DMS79 (cell line): ENCODE data around the gene EP400.
"Not testable (repeated sequence)": the region's sequence is repeated elsewhere in the genome, so short reads cannot be mapped to it uniquely, and the experiment has no call there.

Experiments used
- DNase-seq: peaks from one replicate; lab custom pipeline; 2025; lab: John Stamatoyannopoulos, UW

The EP400 gene

DNA sequence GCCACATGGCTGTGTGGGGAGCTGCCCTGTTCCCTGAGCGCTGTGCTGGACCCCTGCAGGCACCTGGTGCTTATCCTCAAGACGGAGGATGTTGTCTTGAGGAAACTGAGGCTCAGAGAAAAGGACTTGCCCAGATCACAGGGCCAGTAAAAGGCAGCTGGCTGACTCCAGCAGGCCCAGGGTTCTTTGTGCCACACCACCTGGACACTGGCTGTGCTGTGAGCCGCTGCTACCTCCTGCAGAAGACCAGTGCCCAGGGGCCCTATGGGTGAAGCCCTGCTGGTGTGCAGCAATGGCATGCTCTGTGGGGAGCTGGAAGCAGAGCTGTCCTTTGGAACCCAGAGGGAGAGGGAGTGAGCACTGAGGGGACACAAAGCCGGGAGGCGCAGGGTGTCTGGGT is 118.5 kb downstream of the EP400 start:
- no peak for DNase-seq

DNA sequence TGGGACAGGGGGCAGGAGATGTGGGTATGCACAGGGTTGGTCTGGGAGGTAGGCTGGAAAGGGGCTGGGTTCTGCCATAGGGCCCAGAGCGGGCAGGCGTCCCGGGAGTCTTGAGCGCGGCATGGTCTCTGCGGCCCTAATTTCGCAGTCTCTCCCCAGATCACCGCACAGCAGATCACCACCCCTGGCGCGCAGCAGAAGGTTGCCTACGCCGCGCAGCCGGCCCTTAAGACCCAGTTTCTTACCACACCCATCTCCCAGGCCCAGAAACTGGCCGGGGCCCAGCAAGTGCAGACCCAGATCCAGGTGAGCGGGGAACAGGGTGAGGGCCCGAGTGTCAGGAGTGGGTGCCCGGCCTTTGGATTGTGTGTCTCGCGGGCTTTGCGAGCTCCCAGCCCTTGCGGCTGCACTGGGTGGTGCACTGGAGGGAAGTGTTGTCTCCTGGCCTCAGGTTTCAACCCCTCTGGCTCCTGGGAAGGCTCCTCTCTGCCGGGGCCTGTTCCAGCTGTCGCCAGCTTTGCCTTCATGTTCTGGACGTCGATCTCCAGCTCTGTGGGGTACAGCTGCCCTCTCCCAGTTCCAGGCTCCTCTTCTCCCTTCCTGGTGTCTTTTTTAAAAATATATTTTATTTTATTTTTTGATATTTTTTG is 119.7 kb downstream of the EP400 start:
- DNase-seq = no peak

GRCh38 chr12:132070298-132070697 is 120.6 kb downstream of the EP400 start:
- no peak for DNase-seq

- no peak for DNase-seq
These were observed 121.5 kb downstream of the EP400 start for GRCh38 chr12:132071040-132071810.

GRCh38 chr12:132071830-132072384 is 122.2 kb downstream of the EP400 start:
- no peak for DNase-seq

- DNase-seq = no peak
These were observed 124.5 kb downstream of the EP400 start for GRCh38 chr12:132074216-132074615.

DNA sequence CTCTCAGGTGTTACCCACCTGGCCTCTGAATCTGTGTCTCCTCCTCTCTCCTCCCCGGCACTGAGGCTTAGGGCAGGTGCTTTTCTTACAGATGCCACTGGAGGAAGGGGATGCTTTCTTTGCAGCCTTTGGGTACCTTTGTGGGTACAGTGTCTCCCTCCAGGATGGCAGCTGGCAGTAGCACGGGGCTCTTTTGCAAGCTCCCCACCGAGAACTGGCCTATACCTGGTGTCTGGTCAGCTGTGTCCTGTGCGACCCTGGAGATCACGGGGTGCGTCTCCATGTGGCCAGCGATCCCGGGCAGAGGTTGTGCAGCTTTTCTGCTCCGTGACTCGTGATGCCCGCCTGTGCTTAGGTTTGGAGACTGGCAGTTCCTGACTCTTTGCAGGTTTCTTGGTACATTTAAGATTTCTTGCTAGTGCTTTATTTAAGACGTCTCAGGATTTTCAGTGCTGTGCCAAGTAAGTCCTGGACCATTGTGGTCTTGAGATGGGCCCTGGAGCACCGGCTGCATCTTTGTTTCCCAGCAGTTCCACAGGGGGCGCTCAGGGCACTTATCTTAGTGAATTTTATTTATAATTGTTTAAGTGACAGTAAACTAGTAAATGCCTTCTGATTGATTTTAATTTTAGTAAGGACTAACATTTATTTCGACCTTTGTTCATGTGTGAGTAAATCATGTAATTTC is 125.4 kb downstream of the EP400 start:
- DNase-seq = no peak

- DNase-seq = no peak
These were observed 126.2 kb downstream of the EP400 start for GRCh38 chr12:132075714-132076553.

GRCh38 chr12:132076711-132077110 is 127.0 kb downstream of the EP400 start:
- no peak for DNase-seq

DNA sequence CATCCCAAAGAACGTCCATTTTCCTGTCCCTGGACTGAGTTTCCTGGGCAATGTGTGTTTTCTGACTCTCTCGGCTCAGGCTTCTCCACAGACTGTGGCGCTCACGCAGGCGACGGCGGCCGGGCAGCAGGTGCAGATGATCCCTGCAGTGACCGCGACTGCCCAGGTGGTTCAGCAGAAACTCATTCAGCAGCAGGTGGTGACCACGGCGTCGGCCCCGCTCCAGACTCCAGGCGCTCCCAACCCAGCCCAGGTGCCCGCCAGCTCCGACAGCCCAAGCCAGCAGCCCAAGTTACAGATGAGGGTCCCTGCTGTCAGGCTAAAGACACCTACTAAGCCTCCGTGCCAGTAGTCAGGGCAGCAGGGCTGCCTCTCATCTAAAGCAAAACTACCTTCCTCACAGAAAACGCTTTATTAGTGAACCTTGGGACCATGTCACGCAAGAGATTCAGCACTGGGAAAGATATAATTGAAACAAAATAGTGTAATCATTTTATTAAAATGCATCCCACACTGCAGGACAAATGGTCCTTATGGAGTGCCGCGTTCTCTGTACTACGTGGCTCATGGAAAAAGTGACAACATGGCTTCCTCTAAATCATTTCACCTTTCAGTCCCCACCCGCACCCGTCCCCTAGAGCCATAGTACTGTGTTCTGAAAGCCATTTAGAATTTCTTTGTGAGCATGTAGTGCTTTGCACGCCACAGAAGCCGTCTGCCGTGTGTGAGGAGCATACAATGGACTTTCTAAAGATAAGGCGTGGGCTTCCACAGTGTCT is 127.8 kb downstream of the EP400 start:
- DNase-seq = no peak

DNA sequence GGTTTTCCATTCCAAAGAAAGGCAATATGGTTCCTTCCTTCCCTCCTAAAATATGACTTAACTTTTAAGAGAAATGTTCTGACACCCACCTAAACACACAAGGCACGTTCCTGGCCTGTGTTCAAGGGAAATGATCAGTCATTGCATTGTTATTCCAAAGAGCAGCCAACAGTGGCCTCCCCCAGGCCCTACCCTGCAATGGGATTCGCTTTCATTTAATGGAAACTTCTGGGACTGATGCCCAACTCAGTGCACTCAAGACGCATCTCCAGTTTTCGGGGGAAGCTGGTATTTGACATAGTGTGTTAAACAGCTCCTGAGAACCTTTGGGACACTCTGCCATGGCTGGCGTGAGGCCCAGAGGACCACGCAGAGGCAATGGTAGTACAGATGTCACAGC is 128.4 kb downstream of the EP400 start:
- DNase-seq = no peak

DNA sequence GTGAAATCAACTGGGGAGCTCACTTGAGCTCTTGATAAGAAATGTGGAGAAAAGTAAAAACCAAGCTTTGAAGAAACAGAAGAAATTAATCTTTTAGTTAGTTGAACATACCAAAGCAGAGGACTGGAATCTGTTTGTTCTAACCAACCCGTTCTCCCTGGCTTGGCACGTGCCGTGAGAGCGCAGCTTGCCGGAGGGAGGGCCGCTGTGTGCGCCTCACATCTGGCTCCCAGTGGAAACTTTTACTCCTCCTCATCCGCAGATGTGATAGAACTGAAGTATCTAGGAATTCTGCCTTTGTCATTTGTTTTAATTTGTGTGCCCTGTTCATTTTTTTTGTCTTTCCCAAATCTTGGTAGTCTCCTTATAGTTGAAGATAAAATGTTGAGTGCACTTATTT is 129.5 kb downstream of the EP400 start:
- DNase-seq = no peak

- no peak for DNase-seq
These were observed 130.0 kb downstream of the EP400 start for GRCh38 chr12:132079695-132080094.

DNA sequence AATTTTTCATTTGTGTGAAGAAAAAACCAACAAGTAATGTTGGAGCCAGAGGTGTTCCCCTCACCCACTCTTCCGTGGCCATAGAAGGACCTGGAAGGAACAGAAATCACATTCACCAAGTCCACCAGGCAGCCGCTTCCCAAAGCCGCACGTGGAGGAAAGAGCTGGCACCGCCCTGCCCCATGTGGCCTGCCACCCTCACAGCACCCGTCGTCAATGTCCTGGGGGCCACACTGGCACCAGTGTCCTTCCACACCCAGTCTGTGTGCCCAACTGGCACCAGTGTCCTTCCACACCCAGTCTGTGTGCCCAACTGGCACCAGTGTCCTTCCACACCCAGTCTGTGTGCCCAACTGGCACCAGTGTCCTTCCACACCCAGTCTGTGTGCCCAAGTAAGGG is 130.8 kb downstream of the EP400 start:
- not testable (repeated sequence) for DNase-seq

- DNase-seq = no peak
These were observed 131.7 kb downstream of the EP400 start for GRCh38 chr12:132081423-132081822.

GRCh38 chr12:132083614-132083940 is 133.8 kb downstream of the EP400 start:
- DNase-seq = no peak

GRCh38 chr12:132083941-132084620 is 134.3 kb downstream of the EP400 start:
- peak; percentile 82 for DNase-seq

- DNase-seq = no peak
These were observed 135.0 kb downstream of the EP400 start for GRCh38 chr12:132084621-132085290.

DNA sequence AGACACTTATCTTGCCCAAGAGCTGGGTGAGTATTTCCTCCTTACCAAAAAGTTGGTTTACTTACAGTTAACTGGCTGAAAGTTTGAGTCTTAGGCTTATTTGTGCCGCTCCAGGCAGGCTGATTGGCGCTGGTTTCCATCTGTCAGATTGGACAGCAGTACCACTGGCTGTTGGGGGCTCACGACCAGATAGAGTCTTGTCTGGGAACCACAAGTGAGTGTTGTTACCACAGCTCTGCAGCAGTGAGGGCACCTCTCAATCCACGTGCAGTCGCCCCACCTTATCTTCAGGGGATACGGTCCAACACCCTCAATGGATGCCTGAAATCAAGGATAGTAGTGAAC is 135.5 kb downstream of the EP400 start:
- no peak for DNase-seq

GRCh38 chr12:132089407-132089910 is 139.7 kb downstream of the EP400 start:
- no peak for DNase-seq
